ENCODE data around the gene DDIAS.

DNA sequence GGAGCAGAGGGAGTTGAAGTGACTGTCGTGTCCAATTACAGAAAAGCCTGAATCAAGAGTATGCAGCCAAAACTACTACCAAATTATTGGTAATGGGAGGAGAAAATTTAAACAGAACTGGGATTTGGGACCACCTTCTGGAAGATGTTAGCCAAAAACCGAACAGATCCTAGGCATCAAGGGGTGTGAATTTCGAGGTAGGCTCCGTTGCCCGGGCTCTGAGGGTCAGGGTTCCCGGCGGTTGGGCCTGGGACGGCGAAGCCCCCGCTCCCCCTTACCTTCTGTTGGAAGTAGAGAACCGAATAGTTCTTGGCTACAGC is 1.6 kb upstream of the DDIAS start:
- TF ChIP-seq POLR2A (IDR thresholded peaks at IDR 0.05), result no peak
- TF ChIP-seq, protein P1, sequence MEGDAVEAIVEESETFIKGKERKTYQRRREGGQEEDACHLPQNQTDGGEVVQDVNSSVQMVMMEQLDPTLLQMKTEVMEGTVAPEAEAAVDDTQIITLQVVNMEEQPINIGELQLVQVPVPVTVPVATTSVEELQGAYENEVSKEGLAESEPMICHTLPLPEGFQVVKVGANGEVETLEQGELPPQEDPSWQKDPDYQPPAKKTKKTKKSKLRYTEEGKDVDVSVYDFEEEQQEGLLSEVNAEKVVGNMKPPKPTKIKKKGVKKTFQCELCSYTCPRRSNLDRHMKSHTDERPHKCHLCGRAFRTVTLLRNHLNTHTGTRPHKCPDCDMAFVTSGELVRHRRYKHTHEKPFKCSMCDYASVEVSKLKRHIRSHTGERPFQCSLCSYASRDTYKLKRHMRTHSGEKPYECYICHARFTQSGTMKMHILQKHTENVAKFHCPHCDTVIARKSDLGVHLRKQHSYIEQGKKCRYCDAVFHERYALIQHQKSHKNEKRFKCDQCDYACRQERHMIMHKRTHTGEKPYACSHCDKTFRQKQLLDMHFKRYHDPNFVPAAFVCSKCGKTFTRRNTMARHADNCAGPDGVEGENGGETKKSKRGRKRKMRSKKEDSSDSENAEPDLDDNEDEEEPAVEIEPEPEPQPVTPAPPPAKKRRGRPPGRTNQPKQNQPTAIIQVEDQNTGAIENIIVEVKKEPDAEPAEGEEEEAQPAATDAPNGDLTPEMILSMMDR (IDR thresholded peaks at IDR 0.05), result no peak

All from lower leg skin (tissue), 3 donors.